ENCODE measurements around the gene DOK3.

- TF ChIP-seq CTCF (IDR thresholded peaks at IDR 0.05 in 2 of 3, conservative IDR thresholded peaks at IDR 0.05 in 1 of 3; ENCODE audit: control insufficient read depth in 2 of 3, extremely low read depth in 1 of 3, insufficient read depth in 1 of 3, low read depth in 3 of 3, low read length in 3 of 3) (no peak), POLR2A (IDR thresholded peaks at IDR 0.05; ENCODE audit: low read depth, low read length) (no peak), PKNOX1 (IDR thresholded peaks at IDR 0.05) (no peak), POLR2AphosphoS5 (IDR thresholded peaks at IDR 0.05; ENCODE audit: low read length) (no peak), ZNF217 (IDR thresholded peaks at IDR 0.05) (no peak), BRCA1 (IDR thresholded peaks at IDR 0.05; ENCODE audit: low read depth, low read length) (no peak), TCF12 (IDR thresholded peaks at IDR 0.05; ENCODE audit: low read depth, low read length) (no peak), ASH2L (IDR thresholded peaks at IDR 0.05; ENCODE audit: borderline replicate concordance, low read depth) (no peak), TARDBP (IDR thresholded peaks at IDR 0.05; ENCODE audit: borderline replicate concordance) (no peak), HDGF (IDR thresholded peaks at IDR 0.05) (no peak)
These were observed 16.6 kb upstream of the DOK3 start for GRCh38 chr5:177526191-177526590.

Measured in GM12878 (cell line).